SK-N-SH treated with all-trans-retinoic acid at 6 μM for 48 hours (cell line): ENCODE results near the gene WNT10A.

Source experiments
- ATAC-seq: fragments of 200-7000 bp; cut with Tn5 transposase; 3 replicates; pipeline ENCODE4 v1.9.1; 2020; ENCODE audit warnings: mild to moderate bottlenecking, moderate library complexity
- CREB5 ChIP-seq: fragments of 250-450 bp; sonication (Bioruptor Pico); IDR thresholded peaks from 2 replicates; pipeline ENCODE4 v1.5.1; 2020; ENCODE audit warnings: low read depth, mild to moderate bottlenecking, moderate library complexity
- CSDC2 ChIP-seq: fragments of 250-450 bp; sonication (Bioruptor Pico); IDR thresholded peaks from 2 replicates; pipeline ENCODE4 v1.5.0; 2020; ENCODE audit warnings: mild to moderate bottlenecking, moderate library complexity
- CSRNP3 ChIP-seq: fragments of 250-450 bp; sonication (Bioruptor Pico); IDR thresholded peaks from 2 replicates; pipeline ENCODE4 v1.5.1; 2021; ENCODE audit warnings: mild to moderate bottlenecking, moderate library complexity
- GLIS3 ChIP-seq: fragments of 250-450 bp; sonication (Bioruptor Pico); IDR thresholded peaks from 2 replicates; pipeline ENCODE4 v1.5.0; 2020; ENCODE audit warnings: mild to moderate bottlenecking, moderate library complexity
- OSR1 ChIP-seq: fragments of 250-450 bp; sonication (Bioruptor Pico); IDR thresholded peaks from 2 replicates; pipeline ENCODE4 v1.8.0; 2022; ENCODE audit warnings: moderate library complexity, mild to moderate bottlenecking, inconsistent platforms
- PPARA ChIP-seq: fragments of 250-450 bp; sonication (Bioruptor Pico); IDR thresholded peaks from 2 replicates; pipeline ENCODE4 v1.5.0; 2020; ENCODE audit warnings: mild to moderate bottlenecking, borderline replicate concordance
- TCF4 ChIP-seq: fragments of 250-450 bp; sonication (Bioruptor Pico); IDR thresholded peaks from 2 replicates; pipeline ENCODE4 v1.8.0; 2021; ENCODE audit warnings: mild to moderate bottlenecking, moderate library complexity, borderline replicate concordance
- ZC3H10 ChIP-seq: fragments of 250-450 bp; sonication (Bioruptor Pico); IDR thresholded peaks from 2 replicates; pipeline ENCODE4 v1.5.1; 2021; ENCODE audit warnings: mild to moderate bottlenecking, moderate library complexity
- ZFP3 ChIP-seq: fragments of 250-450 bp; sonication (Bioruptor Pico); IDR thresholded peaks from 2 replicates; pipeline ENCODE4 v1.5.0; 2020; ENCODE audit warnings: mild to moderate bottlenecking, moderate library complexity
- ZFP30 ChIP-seq: fragments of 450-650 bp; formaldehyde crosslinking; IDR thresholded peaks from 2 replicates; pipeline ENCODE4 v1.5.0; 2022; ENCODE audit warnings: mild to moderate bottlenecking, moderate library complexity
- ZNF70 ChIP-seq: fragments of 450-650 bp; formaldehyde crosslinking; IDR thresholded peaks from 2 replicates; pipeline ENCODE4 v1.5.0; 2020; ENCODE audit warnings: mild to moderate bottlenecking, moderate library complexity
- ZNF8 ChIP-seq: fragments of 450-650 bp; formaldehyde crosslinking; IDR thresholded peaks from 2 replicates; pipeline ENCODE4 v1.5.0; 2020; ENCODE audit warnings: mild to moderate bottlenecking, moderate library complexity
- TF ChIP-seq, protein P1 (sequence below): fragments of 250-450 bp; sonication (Bioruptor Pico); IDR thresholded peaks from 2 replicates; pipeline ENCODE4 v1.5.0; 2020; ENCODE audit warnings: mild to moderate bottlenecking, moderate library complexity

WNT10A gene

DNA sequence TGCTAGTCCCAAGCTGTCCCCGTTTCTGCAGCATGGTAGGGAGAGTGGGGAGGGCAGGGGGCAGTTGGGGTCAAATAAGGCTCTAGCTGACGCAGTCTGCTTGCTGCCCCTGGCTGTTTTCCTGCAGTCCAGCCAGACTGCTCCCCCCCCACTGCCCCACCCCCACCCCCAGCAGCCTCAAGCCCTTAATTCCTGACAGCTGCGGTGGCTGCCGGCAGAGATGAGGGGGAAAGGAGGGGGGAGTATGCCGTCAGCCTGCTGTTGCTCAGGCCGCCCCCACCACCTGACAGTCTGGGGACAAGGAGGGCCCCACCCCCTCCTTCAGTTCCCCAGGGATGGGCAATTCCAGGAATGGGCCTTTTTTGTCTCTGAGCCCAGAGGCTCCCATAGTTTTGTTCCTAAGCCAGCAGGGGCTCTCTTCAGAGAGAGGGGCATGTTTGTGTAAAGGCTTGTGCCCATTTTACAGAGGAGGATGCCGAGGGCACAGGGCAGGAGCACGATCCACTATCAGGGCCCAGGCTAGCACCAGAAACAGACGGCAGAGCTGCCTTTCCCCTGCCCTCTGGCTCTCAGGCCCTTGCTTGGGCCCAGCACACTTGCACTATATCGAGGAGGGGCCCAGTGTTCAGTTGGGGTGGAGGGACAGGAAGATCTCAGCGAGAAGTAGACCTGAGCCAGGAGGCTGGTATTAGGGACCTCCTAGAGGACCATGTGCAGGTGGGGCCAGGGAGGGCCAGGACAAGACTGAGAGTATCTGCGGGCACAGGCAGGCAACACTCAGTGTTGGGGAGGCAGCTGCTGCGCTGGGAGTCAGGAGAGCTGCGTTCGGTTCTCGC lies 1.5 kb upstream of the WNT10A start:
- no peak for ATAC-seq
- TF ChIP-seq CSRNP3 (CRISPR knock-in tag) (no peak), CSDC2 (no peak)
- TF ChIP-seq, protein P1, sequence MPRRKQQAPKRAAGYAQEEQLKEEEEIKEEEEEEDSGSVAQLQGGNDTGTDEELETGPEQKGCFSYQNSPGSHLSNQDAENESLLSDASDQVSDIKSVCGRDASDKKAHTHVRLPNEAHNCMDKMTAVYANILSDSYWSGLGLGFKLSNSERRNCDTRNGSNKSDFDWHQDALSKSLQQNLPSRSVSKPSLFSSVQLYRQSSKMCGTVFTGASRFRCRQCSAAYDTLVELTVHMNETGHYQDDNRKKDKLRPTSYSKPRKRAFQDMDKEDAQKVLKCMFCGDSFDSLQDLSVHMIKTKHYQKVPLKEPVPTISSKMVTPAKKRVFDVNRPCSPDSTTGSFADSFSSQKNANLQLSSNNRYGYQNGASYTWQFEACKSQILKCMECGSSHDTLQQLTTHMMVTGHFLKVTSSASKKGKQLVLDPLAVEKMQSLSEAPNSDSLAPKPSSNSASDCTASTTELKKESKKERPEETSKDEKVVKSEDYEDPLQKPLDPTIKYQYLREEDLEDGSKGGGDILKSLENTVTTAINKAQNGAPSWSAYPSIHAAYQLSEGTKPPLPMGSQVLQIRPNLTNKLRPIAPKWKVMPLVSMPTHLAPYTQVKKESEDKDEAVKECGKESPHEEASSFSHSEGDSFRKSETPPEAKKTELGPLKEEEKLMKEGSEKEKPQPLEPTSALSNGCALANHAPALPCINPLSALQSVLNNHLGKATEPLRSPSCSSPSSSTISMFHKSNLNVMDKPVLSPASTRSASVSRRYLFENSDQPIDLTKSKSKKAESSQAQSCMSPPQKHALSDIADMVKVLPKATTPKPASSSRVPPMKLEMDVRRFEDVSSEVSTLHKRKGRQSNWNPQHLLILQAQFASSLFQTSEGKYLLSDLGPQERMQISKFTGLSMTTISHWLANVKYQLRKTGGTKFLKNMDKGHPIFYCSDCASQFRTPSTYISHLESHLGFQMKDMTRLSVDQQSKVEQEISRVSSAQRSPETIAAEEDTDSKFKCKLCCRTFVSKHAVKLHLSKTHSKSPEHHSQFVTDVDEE = no peak

DNA sequence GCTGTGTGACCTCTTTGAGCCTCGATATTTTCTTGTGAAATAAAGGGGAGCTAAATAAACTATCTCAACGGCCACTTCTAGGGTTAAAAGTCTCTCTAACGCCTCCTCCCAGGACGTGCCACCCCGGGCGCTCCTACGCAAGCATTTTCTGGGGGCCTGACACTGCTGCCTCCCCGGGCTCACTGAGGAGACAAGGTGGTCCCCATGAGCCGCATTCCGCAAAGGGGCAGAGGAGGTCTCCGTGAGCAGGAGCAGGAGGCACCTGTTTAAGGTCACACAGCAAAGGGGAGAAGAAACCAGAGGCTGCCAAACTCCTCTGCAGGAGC lies 913 bp upstream of the WNT10A start:
- ATAC-seq = no peak
- TF ChIP-seq ZFP30 (CRISPR knock-in tag) (no peak), ZC3H10 (CRISPR knock-in tag) (no peak), PPARA (CRISPR knock-in tag) (no peak), GLIS3 (CRISPR knock-in tag) (no peak), ZFP3 (CRISPR knock-in tag) (no peak), CREB5 (CRISPR knock-in tag) (no peak), ZNF8 (CRISPR knock-in tag) (no peak)

GRCh38 chr2:218880859-218881594 lies 375 bp downstream of the WNT10A start:
- TF ChIP-seq CSDC2 = no peak
- TF ChIP-seq ZFP30 (CRISPR knock-in tag) = no peak
- no peak for TF ChIP-seq OSR1 (CRISPR knock-in tag)
- TF ChIP-seq GLIS3 (CRISPR knock-in tag) = no peak
- TF ChIP-seq, protein P1 = no peak
- no peak for ATAC-seq

GRCh38 chr2:218881744-218882460 lies 1.2 kb downstream of the WNT10A start:
- TF ChIP-seq ZNF70 (CRISPR knock-in tag) (no peak), TCF4 (CRISPR knock-in tag) (no peak), PPARA (CRISPR knock-in tag) (no peak), ZFP30 (CRISPR knock-in tag) (no peak)
- TF ChIP-seq, protein P1 = no peak
- ATAC-seq = no peak
